DND-41 (cell line): ENCODE measurements around the gene CPNE6.

Source experiments
- ATAC-seq: fragments of 200-7000 bp; cut with Tn5 transposase; 3 replicates; pipeline ENCODE4 v1.9.1; 2021; ENCODE audit warnings: low read depth; ENCODE audit not compliant: insufficient read depth
- DNase-seq: peaks from one replicate; pipeline ENCODE4 v3.0.0-alpha.2; 2020
- H2AFZ ChIP-seq: 2 replicates; pipeline ENCODE4 v1.6.0; 2012; ENCODE audit warnings: low read depth, low read length
- H3K27ac ChIP-seq: 2 replicates; pipeline ENCODE4 v1.5.1; 2012; ENCODE audit warnings: low read length, inconsistent platforms
- H3K27me3 ChIP-seq: fragments of 200-600 bp; sonication (generic); 2 replicates; pipeline ENCODE4 v1.6.0; 2012; ENCODE audit warnings: low read length, mild to moderate bottlenecking, inconsistent platforms; ENCODE audit not compliant: insufficient read depth, poor library complexity
- H3K36me3 ChIP-seq: 2 replicates; pipeline ENCODE4 v1.5.1; 2012; ENCODE audit warnings: low read length, inconsistent platforms; ENCODE audit not compliant: insufficient read depth
- H3K4me1 ChIP-seq: 2 replicates; pipeline ENCODE4 v1.5.1; 2012; ENCODE audit warnings: mild to moderate bottlenecking, low read length; ENCODE audit not compliant: insufficient read depth
- H3K4me2 ChIP-seq: 2 replicates; pipeline ENCODE4 v1.6.0; 2012; ENCODE audit warnings: mild to moderate bottlenecking, moderate library complexity, low read length, inconsistent platforms; ENCODE audit not compliant: insufficient read depth
- H3K4me3 ChIP-seq, 2 experiments: fragments of 200-600 bp in 1 of 2; shearing (Covaris generic) in 1 of 2; 2 replicates each; pipeline ENCODE4 v1.5.1; 2012 to 2016; ENCODE audit warnings: inconsistent platforms in 2 of 2, low read length in 2 of 2, mild to moderate bottlenecking in 2 of 2, low read depth in 1 of 2, moderate library complexity in 1 of 2
- H3K79me2 ChIP-seq: 2 replicates; pipeline ENCODE4 v1.6.0; 2012; ENCODE audit warnings: low read length, inconsistent platforms; ENCODE audit not compliant: insufficient read depth
- H3K9ac ChIP-seq: 2 replicates; pipeline ENCODE4 v1.6.0; 2012; ENCODE audit warnings: low read depth, mild to moderate bottlenecking, inconsistent platforms, low read length, moderate library complexity
- H3K9me3 ChIP-seq: 2 replicates; pipeline ENCODE4 v1.5.1; 2012; ENCODE audit warnings: low read length, moderate library complexity, mild to moderate bottlenecking, inconsistent platforms; ENCODE audit not compliant: insufficient read depth, severe bottlenecking
- H4K20me1 ChIP-seq: 2 replicates; pipeline ENCODE4 v1.6.0; 2012; ENCODE audit warnings: low read length; ENCODE audit not compliant: insufficient read depth
- CTCF ChIP-seq: IDR thresholded peaks from 2 replicates; pipeline ENCODE4 v1.5.1; 2012; ENCODE audit warnings: borderline replicate concordance, low read length, moderate library complexity, mild to moderate bottlenecking; ENCODE audit not compliant: poor library complexity, severe bottlenecking; ENCODE audit errors: extremely low read depth
- EZH2 ChIP-seq: IDR thresholded peaks from 3 replicates; pipeline ENCODE4 v1.6.1; 2012; ENCODE audit warnings: borderline replicate concordance, low read depth, mild to moderate bottlenecking, moderate library complexity, low read length, inconsistent platforms; ENCODE audit not compliant: severe bottlenecking

CPNE6 gene

DNA sequence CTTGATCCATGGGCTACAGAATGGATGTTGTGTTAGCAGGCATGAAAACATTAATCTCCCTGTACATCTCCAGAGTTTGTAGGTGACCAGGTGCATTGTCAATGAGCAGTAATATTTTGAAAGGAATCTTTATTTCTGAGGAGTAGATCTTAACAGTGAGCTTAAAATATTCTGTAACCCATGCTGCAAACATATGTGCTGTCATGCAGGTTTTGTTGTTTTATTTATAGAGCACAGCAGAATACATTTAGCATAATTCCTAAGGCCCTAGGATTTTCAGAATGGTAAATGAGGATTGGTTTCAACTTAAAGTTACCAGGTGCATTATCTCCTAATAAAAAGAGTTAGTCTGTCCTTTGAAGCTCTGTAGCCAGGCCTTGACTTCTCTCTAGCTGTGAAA, 55.6 kb downstream of the CPNE6 start:
- Histone ChIP-seq H3K4me3 (no peak overlapping the region), H3K27ac (no peak overlapping the region), H3K9me3 (no peaks in the 10 kb centered on the region), H3K36me3 (peaks cover 23% of the 10 kb centered on the region), H3K27me3 (no peaks in the 10 kb centered on the region), H3K79me2 (no peaks in the 10 kb centered on the region), H3K4me1 (no peaks in the 10 kb centered on the region), H2AFZ (no peak overlapping the region), H3K9ac (no peak overlapping the region), H3K4me2 (no peak overlapping the region), H4K20me1 (no peaks in the 10 kb centered on the region)
- DNase-seq (no peak), ATAC-seq (no peak)
- TF ChIP-seq CTCF (no peak), EZH2 (no peak)

- no peak overlapping the region for H3K4me2 ChIP-seq
- H3K36me3 ChIP-seq, result peaks cover 17% of the 10 kb centered on the region
- TF ChIP-seq EZH2, result no peak
- no peak for TF ChIP-seq CTCF
- H3K4me1 ChIP-seq, result no peaks in the 10 kb centered on the region
- no peak overlapping the region for H2AFZ ChIP-seq
- no peaks in the 10 kb centered on the region for H4K20me1 ChIP-seq
- ATAC-seq (no peak), DNase-seq (no peak)
- H3K79me2 ChIP-seq, result no peaks in the 10 kb centered on the region
- no peak overlapping the region for H3K4me3 ChIP-seq
- H3K27ac ChIP-seq, result no peak overlapping the region
- H3K9me3 ChIP-seq, result no peaks in the 10 kb centered on the region
- no peak overlapping the region for H3K9ac ChIP-seq
- H3K27me3 ChIP-seq, result no peaks in the 10 kb centered on the region
Measured at GRCh38 chr14:24127673-24128072, 56.3 kb downstream of the CPNE6 start.
